ENCODE measurements around the gene ZNF536.

DNA sequence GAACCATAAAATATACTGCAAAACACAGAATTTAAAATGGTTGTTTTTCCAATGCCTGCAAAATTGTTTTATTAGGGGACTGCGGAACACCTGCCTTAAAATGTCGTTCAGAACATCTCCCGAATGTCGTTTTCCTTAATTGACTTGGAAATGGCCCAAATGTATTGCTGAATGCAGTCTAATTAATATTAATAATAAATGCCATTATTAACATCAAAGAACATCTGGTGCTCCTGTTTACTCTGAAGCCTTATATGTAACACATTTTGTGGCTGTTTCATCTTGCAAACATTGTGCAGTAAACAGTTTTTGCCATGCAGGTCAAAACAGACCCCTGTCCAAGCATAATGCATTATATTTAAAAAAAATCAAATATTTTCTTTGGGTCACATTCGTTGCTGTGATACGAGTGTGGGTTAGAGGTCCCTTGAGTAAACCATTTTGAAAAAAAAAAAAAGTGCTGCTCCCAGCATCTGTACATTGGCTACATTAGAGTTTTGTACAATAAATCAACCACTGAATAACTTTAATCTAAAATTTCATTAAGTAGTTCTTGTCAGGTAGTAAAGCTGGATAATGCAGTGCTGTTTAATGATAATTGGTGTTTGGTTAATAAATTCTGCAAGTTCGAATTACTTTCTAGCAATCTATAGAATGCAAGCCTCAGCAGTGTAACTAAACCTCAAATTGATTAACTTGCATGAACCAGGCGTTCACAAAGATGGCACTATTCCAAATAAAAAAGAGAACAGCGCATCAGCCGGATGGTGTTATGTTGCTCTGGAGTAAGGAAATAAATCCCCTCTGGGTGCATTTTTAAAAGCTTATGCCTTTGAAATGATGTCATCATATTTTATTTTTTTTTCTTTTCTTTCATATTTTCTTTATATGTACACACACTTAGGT lies 140.2 kb downstream of the ZNF536 start:
- TF ChIP-seq POLR2AphosphoS5 (IDR thresholded peaks at IDR 0.05; ENCODE audit: low read depth, low read length) (no peak), STAG1 (CRISPR knock-in tag; IDR thresholded peaks at IDR 0.05) (no peak), ZNF777 (CRISPR knock-in tag; IDR thresholded peaks at IDR 0.05) (no peak), POLR2A (IDR thresholded peaks at IDR 0.05; ENCODE audit: insufficient read depth in 1 of 2, low read depth in 2 of 2, low read length in 2 of 2) (no peak), CTCF (CRISPR knock-in tag; IDR thresholded peaks at IDR 0.05) (no peak), ZMAT5 (CRISPR knock-in tag; IDR thresholded peaks at IDR 0.05; ENCODE audit: borderline replicate concordance, low read depth) (no peak), ZFP37 (CRISPR knock-in tag; IDR thresholded peaks at IDR 0.05; ENCODE audit: borderline replicate concordance) (no peak), RXRA (CRISPR knock-in tag; IDR thresholded peaks at IDR 0.05) (no peak), ZNF292 (CRISPR knock-in tag; IDR thresholded peaks at IDR 0.05; ENCODE audit: borderline replicate concordance, low read depth) (no peak), PLSCR1 (CRISPR knock-in tag; IDR thresholded peaks at IDR 0.05; ENCODE audit: borderline replicate concordance) (no peak)
- TF ChIP-seq, protein P1, sequence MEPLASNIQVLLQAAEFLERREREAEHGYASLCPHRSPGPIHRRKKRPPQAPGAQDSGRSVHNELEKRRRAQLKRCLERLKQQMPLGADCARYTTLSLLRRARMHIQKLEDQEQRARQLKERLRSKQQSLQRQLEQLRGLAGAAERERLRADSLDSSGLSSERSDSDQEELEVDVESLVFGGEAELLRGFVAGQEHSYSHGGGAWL (CRISPR knock-in tag; IDR thresholded peaks at IDR 0.05): no peak
